Hepatocyte (in vitro differentiated cells): Measurements from ENCODE around the gene EEF2K. TPM values are rescaled to one million over a fixed set of nuclear protein-coding genes. Genes with fewer than 3 reads are reported as not detected.
"Not testable (repeated sequence)": the region's sequence is repeated elsewhere in the genome, so short reads cannot be mapped to it uniquely, and the experiment has no call there.

ENCODE experiments used
- DNase-seq: peaks from one replicate; pipeline ENCODE4 v3.0.0-alpha.2; 2016; ENCODE audit warnings: low spot score
- H2AFZ ChIP-seq: fragments of 200-600 bp; sonication (generic); 2 replicates; pipeline ENCODE4 v1.6.0; 2016; ENCODE audit warnings: antibody characterized with exemption, mild to moderate bottlenecking
- H3K27ac ChIP-seq: fragments of 200-600 bp; sonication (generic); 2 replicates; pipeline ENCODE4 v1.5.1; 2016; ENCODE audit warnings: mild to moderate bottlenecking
- H3K27me3 ChIP-seq: fragments of 200-600 bp; sonication (generic); 2 replicates; pipeline ENCODE4 v1.6.1; 2016
- H3K36me3 ChIP-seq: fragments of 200-600 bp; sonication (generic); replicated peaks from 2 replicates; pipeline ENCODE4 v1.5.1; 2016; ENCODE audit warnings: low read depth; ENCODE audit not compliant: insufficient read depth
- H3K4me1 ChIP-seq: fragments of 200-600 bp; sonication (generic); 2 replicates; pipeline ENCODE4 v1.5.1; 2016; ENCODE audit warnings: mild to moderate bottlenecking, moderate library complexity; ENCODE audit not compliant: insufficient read depth
- H3K4me2 ChIP-seq: fragments of 200-600 bp; sonication (generic); 2 replicates; pipeline ENCODE4 v1.6.0; 2016
- H3K4me3 ChIP-seq: fragments of 200-600 bp; sonication (generic); 2 replicates; pipeline ENCODE4 v1.5.1; 2016; ENCODE audit warnings: mild to moderate bottlenecking
- H3K79me2 ChIP-seq: fragments of 200-600 bp; sonication (generic); 2 replicates; pipeline ENCODE4 v1.6.0; 2017; ENCODE audit warnings: mild to moderate bottlenecking
- H3K9me2 ChIP-seq: fragments of 200-600 bp; sonication (generic); replicated peaks from 2 replicates; pipeline ENCODE4 v1.6.0; 2017; ENCODE audit warnings: mild to moderate bottlenecking; ENCODE audit not compliant: insufficient read depth
- H3K9me3 ChIP-seq: fragments of 200-600 bp; sonication (generic); 2 replicates; pipeline ENCODE4 v1.5.1; 2016; ENCODE audit warnings: low read depth, mild to moderate bottlenecking
- H4K20me1 ChIP-seq: fragments of 200-600 bp; sonication (generic); 2 replicates; pipeline ENCODE4 v1.6.0; 2016; ENCODE audit warnings: mild to moderate bottlenecking; ENCODE audit not compliant: insufficient read depth, poor library complexity, severe bottlenecking
- CTCF ChIP-seq: fragments of 200-600 bp; sonication (generic); IDR thresholded peaks from 2 replicates; pipeline ENCODE4 v1.5.1; 2016; ENCODE audit warnings: antibody characterized with exemption, mild to moderate bottlenecking; ENCODE audit not compliant: poor library complexity
- EZH2 ChIP-seq: fragments of 200-600 bp; sonication (generic); IDR thresholded peaks from 2 replicates; pipeline ENCODE4 v1.6.1; 2016; ENCODE audit warnings: antibody characterized with exemption, mild to moderate bottlenecking, borderline replicate concordance
- EZH2phosphoT487 ChIP-seq: fragments of 200-600 bp; sonication (generic); IDR thresholded peaks from one replicate; pipeline ENCODE4 v1.6.1; 2018; ENCODE audit warnings: antibody characterized with exemption, mild to moderate bottlenecking, low read depth, moderate library complexity; ENCODE audit not compliant: unreplicated experiment, severe bottlenecking
- WGBS: methylation state at CpG from one replicate; pipeline ENCODE4 v1.1.6; 2016; ENCODE audit warnings: low lambda C conversion rate; ENCODE audit errors: missing lambda C conversion rate; 5-methylcytosine and 5-hydroxymethylcytosine counted together
- polyA plus RNA-seq: library from polyadenylated mRNA; unstranded; fragments of >200 nt; fragmentation: Nextera tagmentation; extraction: Ambion mirVana; gene quantifications from 2 replicates; pipeline ENCODE4 v1.2.1, GENCODE V29; 2016
- total RNA-seq: library from RNA; depleted of rRNA; stranded (reverse); fragments of >200 nt; gene quantifications from 2 replicates; pipeline ENCODE4 v1.2.3, GENCODE V29; 2014

Gene EEF2K
- total and polyA plus RNA-seq, 2 experiments from 2014 or later = 7.9 to 15.1 TPM

- peaks cover 4% of the 10 kb centered on the region for H3K4me1 ChIP-seq
- no peaks in the 10 kb centered on the region for H3K9me2 ChIP-seq
- no peak overlapping the region for H2AFZ ChIP-seq
- H3K9me3 ChIP-seq = no peaks in the 10 kb centered on the region
- H4K20me1 ChIP-seq = peaks cover 14% of the 10 kb centered on the region
- no peak for DNase-seq
- H3K27ac ChIP-seq = no peak overlapping the region
- H3K36me3 ChIP-seq = no peaks in the 10 kb centered on the region
- 88% methylated on average over 3 of the region's 3 CpGs for WGBS
- no peak overlapping the region for H3K4me2 ChIP-seq
- no peak overlapping the region for H3K4me3 ChIP-seq
- H3K27me3 ChIP-seq = no peaks in the 10 kb centered on the region
- TF ChIP-seq EZH2phosphoT487 (no peak), EZH2 (no peak), CTCF (no peak)
- H3K79me2 ChIP-seq = peaks cover 71% of the 10 kb centered on the region
These were observed 8.8 kb downstream of the EEF2K start for GRCh38 chr16:22214889-22215288.

GRCh38 chr16:22216191-22216831 lies 10.2 kb downstream of the EEF2K start:
- Histone ChIP-seq H3K9me3 (no peaks in the 10 kb centered on the region), H3K27ac (no peak overlapping the region)

GRCh38 chr16:22216832-22217225 lies 10.8 kb downstream of the EEF2K start:
- not testable (repeated sequence) for H3K4me3 ChIP-seq, H3K27ac ChIP-seq, H3K4me2 ChIP-seq, H3K4me1 ChIP-seq, H4K20me1 ChIP-seq, H3K36me3 ChIP-seq, H2AFZ ChIP-seq, DNase-seq, H3K27me3 ChIP-seq, H3K9me2 ChIP-seq, H3K9me3 ChIP-seq
- 92% methylated on average over 7 of the region's 7 CpGs for WGBS
- H3K79me2 ChIP-seq = peaks cover 61% of the 10 kb centered on the region

More at GRCh38 chr16:22216191-22216831, 10.2 kb downstream of the EEF2K start:
- Histone ChIP-seq H3K4me3 (no peak overlapping the region), H3K4me2 (no peak overlapping the region), H4K20me1 (peaks cover 3% of the 10 kb centered on the region), H3K36me3 (no peaks in the 10 kb centered on the region), H3K27me3 (no peaks in the 10 kb centered on the region), H3K4me1 (peaks cover 4% of the 10 kb centered on the region), H3K9me2 (no peaks in the 10 kb centered on the region), H2AFZ (no peak overlapping the region), H3K79me2 (peaks cover 64% of the 10 kb centered on the region)
- TF ChIP-seq CTCF = no peak
- 75% methylated on average over 9 of the region's 9 CpGs for WGBS
- no peak for DNase-seq

GRCh38 chr16:22217890-22218730 lies 12.0 kb downstream of the EEF2K start:
- Histone ChIP-seq H3K4me2 (no peak overlapping the region), H3K4me3 (no peak overlapping the region), H2AFZ (no peak overlapping the region), H3K27ac (no peak overlapping the region), H3K36me3 (no peaks in the 10 kb centered on the region), H3K27me3 (no peaks in the 10 kb centered on the region), H3K4me1 (peaks cover 4% of the 10 kb centered on the region), H3K9me2 (no peaks in the 10 kb centered on the region), H4K20me1 (no peaks in the 10 kb centered on the region), H3K79me2 (peaks cover 55% of the 10 kb centered on the region), H3K9me3 (no peaks in the 10 kb centered on the region)
- WGBS = 95% methylated on average over 18 of the region's 18 CpGs
- DNase-seq = no peak
- TF ChIP-seq EZH2phosphoT487 (no peak), EZH2 (no peak), CTCF (no peak)
